OCI-LY3 (cell line): ENCODE data around the gene SV2B.

ENCODE experiments used
- H2AFZ ChIP-seq: fragments of 200-600, 300-600 bp; shearing (Covaris generic); 2 replicates; pipeline ENCODE4 v1.6.0; 2014; ENCODE audit warnings: antibody characterized with exemption, low read depth, low read length
- H3K27ac ChIP-seq: fragments of 200-600, 300-600 bp; sonication (generic); 2 replicates; pipeline ENCODE4 v1.5.1; 2014; ENCODE audit warnings: mild to moderate bottlenecking, low read length, moderate library complexity, mixed read lengths
- H3K27me3 ChIP-seq: fragments of 200-600, 300-600 bp; sonication (generic); 2 replicates; pipeline ENCODE4 v1.6.1; 2014; ENCODE audit warnings: low read depth, low read length, mixed read lengths
- H3K36me3 ChIP-seq: fragments of 200-600, 300-600 bp; sonication (generic); replicated peaks from 2 replicates; pipeline ENCODE3; 2014; ENCODE audit warnings: low read depth, low read length, mixed read lengths
- H3K4me1 ChIP-seq: fragments of 300-600, 200-600 bp; sonication (generic); 2 replicates; pipeline ENCODE4 v1.6.1; 2014; ENCODE audit warnings: low read length, mixed read lengths
- H3K4me2 ChIP-seq: fragments of 200-600, 300-600 bp; sonication (generic); 2 replicates; pipeline ENCODE4 v1.6.1; 2014; ENCODE audit warnings: low read length, mixed read lengths
- H3K4me3 ChIP-seq: fragments of 300-600, 200-600 bp; sonication (generic); 2 replicates; pipeline ENCODE4 v1.5.1; 2014; ENCODE audit warnings: antibody characterized with exemption, mild to moderate bottlenecking, low read length, moderate library complexity
- H3K79me2 ChIP-seq: fragments of 300-600, 200-600 bp; shearing (Covaris generic); 2 replicates; pipeline ENCODE4 v1.6.1; 2014; ENCODE audit warnings: mild to moderate bottlenecking, low read length, mixed read lengths
- H3K9ac ChIP-seq: fragments of 300-600, 200-600 bp; shearing (Covaris generic); 2 replicates; pipeline ENCODE4 v1.6.0; 2014; ENCODE audit warnings: mild to moderate bottlenecking, low read length, moderate library complexity
- H3K9me3 ChIP-seq: fragments of 200-600, 300-600 bp; shearing (Covaris generic); 2 replicates; pipeline ENCODE4 v1.6.1; 2014; ENCODE audit warnings: low read length, mixed read lengths; ENCODE audit not compliant: insufficient read depth
- H4K20me1 ChIP-seq: fragments of 200-600, 300-600 bp; sonication (generic); 2 replicates; pipeline ENCODE4 v1.6.1; 2016; ENCODE audit warnings: low read length, mixed read lengths; ENCODE audit not compliant: insufficient read depth
- CTCF ChIP-seq: fragments of 200-600, 300-600 bp; sonication (generic); IDR thresholded peaks from 2 replicates; pipeline ENCODE4 v1.5.1; 2014; ENCODE audit warnings: antibody characterized with exemption, low read length, low read depth
- EZH2phosphoT487 ChIP-seq: fragments of 200-600 bp; shearing (Covaris generic); IDR thresholded peaks from 2 replicates; pipeline ENCODE4 v1.6.1; 2018; ENCODE audit warnings: antibody characterized with exemption, mixed run types, low read depth

Gene SV2B

GRCh38 chr15:91316126-91316525, 216.1 kb downstream of the SV2B start:
- H2AFZ ChIP-seq, result no peak overlapping the region
- H3K79me2 ChIP-seq, result no peaks in the 10 kb centered on the region
- H3K27me3 ChIP-seq, result peaks cover 30% of the 10 kb centered on the region
- H3K9ac ChIP-seq, result no peak overlapping the region
- no peak overlapping the region for H3K27ac ChIP-seq
- H3K4me3 ChIP-seq, result no peak overlapping the region
- H3K9me3 ChIP-seq, result no peaks in the 10 kb centered on the region
- H3K36me3 ChIP-seq, result no peaks in the 10 kb centered on the region
- no peak overlapping the region for H3K4me2 ChIP-seq
- H4K20me1 ChIP-seq, result no peaks in the 10 kb centered on the region
- no peaks in the 10 kb centered on the region for H3K4me1 ChIP-seq
- TF ChIP-seq EZH2phosphoT487 (no peak), CTCF (no peak)

- Histone ChIP-seq H3K9me3 (no peaks in the 10 kb centered on the region), H3K4me2 (no peak overlapping the region), H3K27me3 (peaks cover 30% of the 10 kb centered on the region), H3K4me3 (no peak overlapping the region), H3K4me1 (no peaks in the 10 kb centered on the region), H3K9ac (no peak overlapping the region), H4K20me1 (no peaks in the 10 kb centered on the region), H3K79me2 (no peaks in the 10 kb centered on the region), H3K27ac (no peak overlapping the region), H2AFZ (no peak overlapping the region), H3K36me3 (no peaks in the 10 kb centered on the region)
- TF ChIP-seq EZH2phosphoT487 (no peak), CTCF (no peak)
Observed at GRCh38 chr15:91318516-91318915, 218.5 kb downstream of the SV2B start.

GRCh38 chr15:91318931-91319330, 218.9 kb downstream of the SV2B start:
- H3K27me3 ChIP-seq, result peaks cover 30% of the 10 kb centered on the region
- no peaks in the 10 kb centered on the region for H3K79me2 ChIP-seq
- no peaks in the 10 kb centered on the region for H3K36me3 ChIP-seq
- no peak overlapping the region for H3K27ac ChIP-seq
- H3K9ac ChIP-seq, result no peak overlapping the region
- H3K9me3 ChIP-seq, result no peaks in the 10 kb centered on the region
- TF ChIP-seq EZH2phosphoT487 (no peak), CTCF (no peak)
- H2AFZ ChIP-seq, result no peak overlapping the region
- no peaks in the 10 kb centered on the region for H4K20me1 ChIP-seq
- no peak overlapping the region for H3K4me3 ChIP-seq
- no peak overlapping the region for H3K4me2 ChIP-seq
- H3K4me1 ChIP-seq, result no peaks in the 10 kb centered on the region

GRCh38 chr15:91319371-91320059, 219.5 kb downstream of the SV2B start:
- Histone ChIP-seq H3K9ac (no peak overlapping the region), H3K79me2 (no peaks in the 10 kb centered on the region), H3K27ac (no peak overlapping the region), H4K20me1 (no peaks in the 10 kb centered on the region), H3K4me3 (no peak overlapping the region), H3K36me3 (no peaks in the 10 kb centered on the region), H3K27me3 (peaks cover 33% of the 10 kb centered on the region), H3K9me3 (no peaks in the 10 kb centered on the region), H3K4me1 (no peaks in the 10 kb centered on the region), H2AFZ (no peak overlapping the region), H3K4me2 (no peak overlapping the region)
- TF ChIP-seq EZH2phosphoT487 (no peak), CTCF (no peak)
